HG03097 (cell line): Measurements from ENCODE around the gene SWT1.

Source experiments
- ATAC-seq: cut with Tn5 transposase; IDR thresholded peaks from one replicate; pipeline ENCODE4 v1.9.1; 2021; ENCODE audit not compliant: unreplicated experiment, low FRiP score

SWT1 gene, protein sequence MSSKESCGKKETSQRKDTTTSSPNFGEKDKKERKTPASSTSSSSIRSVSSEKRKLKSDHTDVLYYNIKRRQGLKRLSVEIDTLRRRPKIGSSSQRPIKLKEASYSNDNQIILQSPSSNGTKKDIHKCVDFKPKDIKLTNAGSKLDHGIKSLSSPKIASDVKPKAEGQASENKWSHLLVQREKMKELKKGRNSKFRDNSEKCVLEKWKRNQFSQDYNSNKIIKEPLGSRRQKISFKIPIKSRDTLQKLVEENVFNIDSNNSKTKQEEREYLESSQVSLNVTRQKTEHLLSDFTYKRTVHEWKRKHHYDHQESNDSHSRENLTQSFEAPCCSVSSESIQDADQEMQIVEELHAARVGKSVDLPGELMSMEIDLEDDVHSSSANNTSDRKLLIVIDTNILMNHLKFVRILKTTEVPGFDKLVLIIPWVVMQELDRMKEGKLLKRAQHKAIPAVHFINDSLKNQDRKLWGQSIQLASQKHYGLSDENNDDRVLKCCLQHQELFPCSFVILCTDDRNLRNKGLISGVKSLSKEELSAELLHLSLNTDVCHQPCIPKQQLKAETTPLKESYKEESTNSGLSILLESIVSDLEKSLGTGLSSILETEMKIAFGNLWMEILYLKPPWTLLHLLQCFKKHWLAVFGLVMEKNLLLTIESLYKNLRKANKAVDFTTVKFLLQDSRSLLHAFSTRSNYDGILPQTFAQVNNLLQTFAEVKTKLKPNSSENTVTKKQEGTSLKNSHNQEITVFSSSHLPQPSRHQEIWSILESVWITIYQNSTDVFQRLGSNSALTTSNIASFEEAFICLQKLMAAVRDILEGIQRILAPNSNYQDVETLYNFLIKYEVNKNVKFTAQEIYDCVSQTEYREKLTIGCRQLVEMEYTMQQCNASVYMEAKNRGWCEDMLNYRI

GRCh38 chr1:185156854-185157598 is at the start of gene SWT1, which contains the start of gene TRMT1L:
Gene SWT1, plus strand, starts transcription at chr1:185157167. Its CDS starts 3,675 bp downstream, at chr1:185160842.
Gene TRMT1L, minus strand, starts transcription at chr1:185156953. Its CDS starts 241 bp downstream, at chr1:185156712.
- ATAC-seq, result peak; percentile 91

DNA sequence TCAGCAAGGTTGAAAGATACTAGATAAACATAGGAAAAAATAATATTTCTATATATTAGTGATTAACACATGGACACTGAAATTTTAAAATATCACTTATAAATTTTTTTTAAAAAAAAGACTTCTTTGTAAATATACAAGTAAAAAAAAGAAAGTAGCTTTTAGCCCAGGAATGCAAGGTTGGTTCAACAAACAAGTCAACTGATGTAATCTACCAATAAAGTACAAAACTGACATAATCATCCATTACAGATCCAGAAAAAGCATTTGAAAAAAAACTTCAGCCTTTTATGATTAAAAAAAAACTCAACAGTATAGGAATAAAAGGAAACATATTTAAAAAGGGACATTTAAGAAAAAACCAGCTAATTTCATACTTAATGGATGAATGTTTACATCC is 48.6 kb upstream of the SWT1 start:
- no peak for ATAC-seq

DNA sequence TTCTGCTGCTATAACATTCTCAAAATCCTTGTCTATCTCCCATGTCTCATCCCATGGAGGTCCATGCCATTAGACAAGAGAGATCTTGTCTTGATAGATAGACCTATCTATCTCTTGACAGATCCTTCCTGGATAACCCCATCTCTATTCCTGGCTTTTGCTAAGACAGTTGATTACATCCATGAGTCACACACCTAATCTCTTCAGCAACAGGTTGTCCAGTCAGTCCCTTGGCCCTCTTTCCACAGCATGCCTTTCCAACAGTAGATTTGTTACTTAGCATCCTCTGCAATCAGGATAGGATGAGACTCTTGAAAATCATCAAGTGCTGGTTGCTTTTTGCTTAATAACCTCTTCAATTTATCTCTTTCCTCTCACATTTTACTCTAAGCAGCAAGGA is 46.8 kb upstream of the SWT1 start:
- ATAC-seq, result no peak

- ATAC-seq, result no peak
These were observed 45.1 kb upstream of the SWT1 start for GRCh38 chr1:185111873-185112272.

DNA sequence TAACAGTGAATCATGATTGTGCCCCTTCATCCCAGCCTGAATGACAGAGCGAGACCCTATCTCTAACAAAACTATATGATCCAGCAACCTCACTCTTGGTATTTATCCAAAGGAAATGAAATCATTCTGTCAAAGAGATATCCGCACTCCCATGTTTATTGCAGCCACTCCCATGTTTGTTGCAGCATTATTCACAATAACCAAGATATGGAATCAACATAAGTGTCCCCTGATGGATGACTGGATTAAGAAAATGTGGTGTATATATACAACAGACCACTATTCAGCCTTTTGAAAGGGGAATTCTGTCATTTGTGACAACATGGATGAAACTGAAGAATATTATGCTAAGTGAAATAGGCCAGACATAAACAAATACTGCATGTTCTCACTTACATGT is 44.6 kb upstream of the SWT1 start:
- ATAC-seq, result no peak

GRCh38 chr1:185129708-185130107 is 27.3 kb upstream of the SWT1 start:
- no peak for ATAC-seq

DNA sequence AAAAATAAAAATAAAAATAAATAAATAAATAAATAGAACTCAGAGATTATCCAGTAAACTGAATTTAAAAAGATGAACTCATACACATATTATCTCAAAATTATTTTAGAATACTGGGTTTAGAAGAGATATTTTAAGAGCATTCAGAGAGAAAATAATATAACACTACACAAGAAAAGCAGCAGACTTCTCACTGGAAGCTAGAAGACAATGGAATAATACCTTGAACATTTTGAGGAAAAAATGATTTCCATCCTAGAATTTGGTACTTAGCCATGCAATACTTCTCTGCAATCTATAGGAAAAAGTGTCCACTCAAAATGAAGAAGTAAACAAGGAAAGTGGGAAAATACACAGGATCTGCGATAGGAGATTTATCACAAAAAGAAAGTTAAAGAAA is 24.4 kb upstream of the SWT1 start:
- no peak for ATAC-seq

DNA sequence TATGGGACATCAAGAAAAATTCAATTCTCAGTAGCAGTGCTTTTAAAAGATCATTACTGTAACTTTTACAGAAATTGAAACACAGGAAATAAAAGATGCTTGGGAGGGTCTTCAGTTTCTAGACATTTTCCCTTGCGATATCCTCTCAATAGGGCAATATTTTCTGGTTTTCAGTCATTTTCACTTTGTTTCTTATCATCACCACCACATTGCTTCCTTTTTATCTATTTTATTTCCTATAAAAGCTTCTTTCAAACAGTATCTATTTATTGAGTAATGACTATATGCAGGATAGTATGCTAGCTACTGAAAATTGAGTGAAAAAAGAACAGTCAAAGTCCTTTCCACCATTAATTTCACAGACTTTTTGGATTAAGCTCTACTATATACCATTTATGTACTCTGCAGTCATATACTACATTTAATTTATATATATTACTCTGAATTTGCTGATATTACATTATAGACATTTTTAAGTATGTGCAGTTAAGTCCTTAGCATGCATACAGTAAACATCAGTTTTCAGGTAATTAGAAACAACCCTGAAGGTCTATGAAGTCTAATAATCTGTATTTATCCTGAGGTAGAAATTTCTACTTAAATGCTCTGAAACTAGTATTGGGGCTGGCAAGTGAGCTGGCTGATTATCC is 18.9 kb upstream of the SWT1 start:
- ATAC-seq, result no peak

DNA sequence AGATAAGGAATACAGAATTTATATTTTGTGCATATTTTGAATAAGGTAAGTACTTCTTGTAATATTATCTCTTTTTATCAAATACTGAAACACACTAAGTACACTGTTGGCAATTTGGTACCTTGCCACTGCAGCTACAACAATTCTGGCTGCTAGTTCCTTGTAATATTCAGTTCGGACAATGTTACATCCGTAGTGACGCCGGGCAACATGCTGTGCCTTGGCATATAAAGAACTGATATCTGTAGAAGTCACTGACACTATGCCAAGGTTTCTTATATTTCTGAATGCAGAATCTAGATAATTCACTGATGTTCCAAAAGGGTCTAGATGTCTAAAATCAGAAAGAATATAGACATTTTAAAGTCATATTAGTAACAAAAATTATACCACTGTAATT is 17.7 kb upstream of the SWT1 start:
- no peak for ATAC-seq

- no peak for ATAC-seq
These were observed 12.7 kb upstream of the SWT1 start for GRCh38 chr1:185144233-185144632.

DNA sequence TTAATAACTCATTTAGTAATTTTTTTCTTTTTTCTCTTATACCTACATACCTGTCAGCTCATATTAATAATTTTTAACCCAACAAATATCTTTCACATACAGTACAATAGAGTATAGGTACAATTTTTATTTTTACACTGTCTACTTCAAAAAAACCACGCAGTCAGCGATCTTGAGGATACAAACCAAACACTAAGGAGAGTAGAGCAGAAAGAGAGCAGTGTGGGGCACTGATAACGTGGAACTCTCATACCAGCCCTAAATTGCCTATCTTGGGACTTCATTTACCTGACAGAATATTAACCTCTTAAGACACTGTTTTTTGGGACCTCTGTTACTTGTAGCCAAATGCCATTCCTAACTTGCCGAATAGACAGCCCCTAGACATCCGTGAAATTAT is 5.8 kb upstream of the SWT1 start:
- ATAC-seq, result no peak

- ATAC-seq, result no peak
These were observed 4.7 kb upstream of the SWT1 start for GRCh38 chr1:185152187-185152767.

DNA sequence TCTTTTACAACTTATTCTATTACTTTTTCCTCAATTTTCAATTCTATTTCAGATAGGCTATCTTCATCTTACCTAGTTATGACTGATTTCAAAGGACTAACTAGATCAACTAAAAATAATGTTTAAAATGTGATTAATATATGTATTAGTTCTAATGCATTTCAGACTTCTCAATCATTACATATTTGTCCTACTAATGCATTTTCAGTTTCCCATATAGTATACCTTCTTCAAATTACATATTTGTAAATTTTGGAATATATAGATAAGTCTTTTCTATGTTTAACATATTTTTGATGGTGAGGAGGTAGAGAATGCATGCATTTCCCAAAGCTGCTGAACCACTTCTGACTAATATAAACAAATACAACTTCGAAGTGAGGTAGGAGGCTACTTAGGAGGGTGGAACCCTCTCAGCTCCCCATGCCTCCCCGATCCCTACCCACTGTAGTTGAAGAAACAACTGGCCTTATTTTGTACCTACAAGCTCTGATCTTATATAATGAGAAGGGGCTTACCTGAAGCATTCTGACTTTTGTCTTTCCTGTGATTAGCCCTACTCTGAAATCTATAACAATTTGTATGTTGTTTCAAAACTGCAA is 2.0 kb upstream of the SWT1 start:
- no peak for ATAC-seq

DNA sequence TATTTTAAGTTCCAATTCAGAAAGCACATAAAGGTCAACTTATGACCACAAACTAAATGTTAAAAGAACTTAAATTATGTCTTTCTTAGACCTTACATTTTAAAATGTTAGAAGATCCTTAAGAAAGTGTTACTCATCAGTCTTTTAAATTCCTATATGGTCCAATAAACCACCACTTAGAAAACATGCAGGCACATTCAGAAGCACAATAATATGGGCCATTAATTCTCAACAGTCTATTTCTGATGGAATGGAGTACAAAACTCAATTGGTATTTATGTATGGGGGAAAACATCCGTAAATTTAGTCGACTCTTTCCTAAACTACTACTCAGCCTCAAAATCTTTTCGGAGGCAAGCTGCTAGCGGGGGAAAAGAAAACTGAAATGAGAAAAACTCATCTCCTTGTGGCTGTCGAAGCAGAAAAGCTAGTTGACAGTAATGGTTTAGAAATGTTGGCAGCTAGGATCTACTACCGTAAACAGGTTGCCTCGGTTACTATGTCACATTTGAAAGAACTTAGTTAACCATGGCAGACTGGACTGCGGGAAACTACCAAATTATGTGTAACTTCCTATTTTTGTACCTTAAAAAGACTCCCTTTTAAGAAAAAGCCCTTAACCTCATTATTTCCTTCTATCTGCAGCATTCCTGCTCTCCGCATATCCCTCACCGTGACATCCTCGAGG is 1.2 kb upstream of the SWT1 start:
- ATAC-seq, result no peak

- peak; percentile 23 for ATAC-seq
These were observed 596 bp upstream of the SWT1 start for GRCh38 chr1:185156288-185156853.

DNA sequence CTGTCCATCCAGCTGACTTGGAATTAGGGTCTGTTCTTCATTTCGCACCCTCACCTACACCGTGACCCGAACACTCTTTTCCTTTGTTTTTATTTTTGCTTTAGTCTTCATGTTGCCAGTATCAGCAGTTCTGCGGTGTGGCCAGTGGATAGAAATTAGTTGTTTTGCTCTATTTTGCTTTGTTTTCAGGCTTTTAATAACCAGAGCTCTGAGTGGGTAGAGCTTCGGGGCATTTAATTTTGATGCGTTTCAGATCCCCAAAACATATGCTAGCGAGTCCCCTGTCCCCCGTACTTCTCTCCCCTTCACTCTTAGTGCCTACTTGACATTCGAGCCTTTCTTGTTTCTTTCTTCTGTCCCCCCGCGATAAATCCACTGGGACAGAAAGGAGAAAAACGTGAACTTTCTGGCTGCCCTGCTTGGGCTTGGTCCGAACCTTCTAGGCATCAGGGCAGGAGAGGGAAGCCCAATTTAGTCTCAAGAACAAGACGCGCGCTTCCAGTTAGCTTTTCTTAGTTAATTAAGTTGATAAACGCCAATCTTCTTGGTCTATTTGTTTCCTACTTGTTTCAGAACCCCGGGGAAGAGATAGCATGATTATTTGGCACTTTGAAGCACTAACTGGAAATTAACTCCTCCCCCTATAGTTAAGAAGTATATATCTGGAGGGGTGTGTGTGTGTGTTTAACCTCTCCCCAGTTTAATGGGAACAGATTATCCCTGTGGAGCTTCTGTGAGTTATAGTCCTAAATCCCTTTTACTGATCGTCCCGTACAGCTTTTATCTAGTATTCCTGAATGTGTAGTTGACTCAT is 839 bp downstream of the SWT1 start:
- no peak for ATAC-seq

- no peak for ATAC-seq
These were observed 1.8 kb downstream of the SWT1 start for GRCh38 chr1:185158800-185159199.

- no peak for ATAC-seq
These were observed 3.0 kb downstream of the SWT1 start for GRCh38 chr1:185159966-185160365.
